ENCODE measurements around the gene IFFO2. TPM values are rescaled to one million over a fixed set of nuclear protein-coding genes. Genes with fewer than 3 reads are reported as not detected.

Gene IFFO2
- total and polyA plus RNA-seq, 2 donors (not counting 3 experiments of a cell fraction or from before 2014, with no cell fraction given) = 31.1 to 31.3 TPM

- no peak overlapping the region for H3K4me3 ChIP-seq (replicated peaks in 1 of 3; ENCODE audit: insufficient read depth in 1 of 3, low read depth in 1 of 3, low read length in 3 of 3)
- H3K36me3 ChIP-seq (ENCODE audit: control insufficient read depth in 2 of 2, extremely low read depth in 1 of 2, insufficient read depth in 2 of 2, low read length in 2 of 2) = peaks cover 0 to 4% of the 10 kb centered on the region in 2 experiments
- peak overlapping the region; percentile 75 for H3K27ac ChIP-seq (ENCODE audit: insufficient read depth, low read depth, low read length)
- H3K4me1 ChIP-seq (ENCODE audit: control insufficient read depth, extremely low read depth, insufficient read depth, low read length) = peaks cover 64% of the 10 kb centered on the region
- dilution Hi-C loops (cut with MboI; ENCODE audit: extremely low pct_ligation_motif_present, low sequenced_read_pairs) (no loop called here), intact Hi-C loops (cut with micrococcal nuclease) (no loop called here)
- no peak overlapping the region for H3K9ac ChIP-seq (replicated peaks; ENCODE audit: extremely low read depth, insufficient read depth, low read length)
- DNase-seq (ENCODE audit: low read depth, low spot score) (no peak), FAIRE-seq (peak; percentile 66)
- POLR2A ChIA-PET = interaction anchor here (1.5 kb wide), 1 partner anchor 10 kb away, joined by 7 read pairs; no protein-coding TSS in a partner anchor
- H3K79me2 ChIP-seq (ENCODE audit: control insufficient read depth, insufficient read depth, low read length) = peaks cover 51% of the 10 kb centered on the region
- H3K9me1 ChIP-seq (replicated peaks; ENCODE audit: control insufficient read depth, extremely low read depth, insufficient read depth, low read length) = no peaks in the 10 kb centered on the region
- H3K27me3 ChIP-seq (ENCODE audit: control insufficient read depth in 2 of 2, insufficient read depth in 2 of 2, low read length in 2 of 2) = no peaks in the 10 kb centered on the region
- H2AFZ ChIP-seq (ENCODE audit: low read depth, low read length) = no peak overlapping the region
- CTCF ChIA-PET = interaction anchor here (0.5 to 8.4 kb wide), 12 partner anchors 9 to 994 kb away, joined by 3 to 135 read pairs (median 4); partner anchors contain the start of genes ALDH4A1 and IFFO2
- H4K20me1 ChIP-seq (replicated peaks; ENCODE audit: control insufficient read depth, extremely low read depth, insufficient read depth, low read length) = no peaks in the 10 kb centered on the region
- BruUV-seq (replicated peaks) = no TSS peak
- no peak overlapping the region for H3K4me2 ChIP-seq (ENCODE audit: insufficient read depth, low read length)
- H3K9me3 ChIP-seq (replicated peaks; ENCODE audit: control insufficient read depth, insufficient read depth, low read length) = no peaks in the 10 kb centered on the region
- no peak for TF ChIP-seq CTCF (IDR thresholded peaks at IDR 0.05; ENCODE audit: extremely low read depth in 1 of 2, insufficient read depth in 1 of 2, low read depth in 1 of 2, low read length in 2 of 2)
- TF ChIP-seq MAX (IDR thresholded peaks at IDR 0.05; ENCODE audit: insufficient read depth, insufficient read length) = no peak
- no peak for TF ChIP-seq POLR2A (IDR thresholded peaks at IDR 0.05; ENCODE audit: low read depth, low read length)
- no peak for TF ChIP-seq EZH2 (IDR thresholded peaks at IDR 0.05; ENCODE audit: borderline replicate concordance, low read depth, low read length, severe bottlenecking)
- no peak for TF ChIP-seq GATA2 (IDR thresholded peaks at IDR 0.05; ENCODE audit: insufficient read depth, insufficient read length, low read depth, low read length)
- no peak for TF ChIP-seq JUN (IDR thresholded peaks at IDR 0.05; ENCODE audit: borderline replicate concordance, insufficient read depth, insufficient read length, low read depth)
- TF ChIP-seq POLR2AphosphoS5 (IDR thresholded peaks at IDR 0.05; ENCODE audit: insufficient read depth, low read depth, low read length) = no peak
These were observed 32.7 kb downstream of the IFFO2 start for GRCh38 chr1:18923756-18924211.
